Spinal cord (tissue), 10 donors: ENCODE results near the gene ZNF496. TPM values are rescaled to one million over a fixed set of nuclear protein-coding genes. Genes with fewer than 3 reads are reported as not detected.
A peak's percentile ranks its signal among the peaks of the same experiment; 100 is the strongest.
"Not testable (repeated sequence)": the region's sequence is repeated elsewhere in the genome, so short reads cannot be mapped to it uniquely, and the experiment has no call there.

ENCODE experiments used
- DNase-seq, 6 donors: peaks; one replicate each; pipeline versions ENCODE4 v3.0.0 to v3.0.0-alpha.2; 2013 to 2015; ENCODE audit warnings: low spot score in 6 of 6, low read depth in 4 of 6
- H3K27ac ChIP-seq: one replicate; pipeline ENCODE4 v1.5.1; 2013; ENCODE audit warnings: low read depth, low read length, control low read depth
- H3K27me3 ChIP-seq: one replicate; pipeline ENCODE4 v1.6.1; 2013; ENCODE audit warnings: low read length; ENCODE audit not compliant: control insufficient read depth, insufficient read depth
- H3K36me3 ChIP-seq: one replicate; pipeline ENCODE4 v1.6.1; 2013; ENCODE audit warnings: low read length; ENCODE audit not compliant: control insufficient read depth, insufficient read depth
- H3K4me1 ChIP-seq: one replicate; pipeline ENCODE4 v1.6.1; 2013; ENCODE audit warnings: low read length; ENCODE audit not compliant: control insufficient read depth, insufficient read depth
- H3K4me3 ChIP-seq: one replicate; pipeline ENCODE4 v1.5.1; 2013; ENCODE audit warnings: low read depth, low read length, control low read depth
- H3K9me3 ChIP-seq: one replicate; pipeline ENCODE4 v1.6.1; 2013; ENCODE audit warnings: low read length; ENCODE audit not compliant: control insufficient read depth, insufficient read depth
- WGBS: methylation state at CpG from one replicate; pipeline ENCODE4 v1.1.5; 2013; ENCODE audit warnings: missing lambda C conversion rate; ENCODE audit not compliant: insufficient coverage; 5-methylcytosine and 5-hydroxymethylcytosine counted together
- polyA plus RNA-seq, 2 donors: library from polyadenylated mRNA; unstranded; fragments of 120-200 nt; gene quantifications; one replicate each; pipeline ENCODE4 v1.2.1, GENCODE V29; 2013; ENCODE audit not compliant: insufficient read length in 2 of 2
- total RNA-seq, 2 donors: library from RNA; depleted of rRNA in 1 of 2; stranded (reverse); fragments of 120-200 nt in 1 of 2; fragments of >200 nt in 1 of 2; gene quantifications; one replicate each; pipeline versions ENCODE4 v1.2.3 to v1.2.4, GENCODE V29; 2013 to 2014
- donor health status: healthy.

Gene ZNF496
- total and polyA plus RNA-seq, 4 donors = 11.2 to 35.9 (median 27.9) TPM

DNA sequence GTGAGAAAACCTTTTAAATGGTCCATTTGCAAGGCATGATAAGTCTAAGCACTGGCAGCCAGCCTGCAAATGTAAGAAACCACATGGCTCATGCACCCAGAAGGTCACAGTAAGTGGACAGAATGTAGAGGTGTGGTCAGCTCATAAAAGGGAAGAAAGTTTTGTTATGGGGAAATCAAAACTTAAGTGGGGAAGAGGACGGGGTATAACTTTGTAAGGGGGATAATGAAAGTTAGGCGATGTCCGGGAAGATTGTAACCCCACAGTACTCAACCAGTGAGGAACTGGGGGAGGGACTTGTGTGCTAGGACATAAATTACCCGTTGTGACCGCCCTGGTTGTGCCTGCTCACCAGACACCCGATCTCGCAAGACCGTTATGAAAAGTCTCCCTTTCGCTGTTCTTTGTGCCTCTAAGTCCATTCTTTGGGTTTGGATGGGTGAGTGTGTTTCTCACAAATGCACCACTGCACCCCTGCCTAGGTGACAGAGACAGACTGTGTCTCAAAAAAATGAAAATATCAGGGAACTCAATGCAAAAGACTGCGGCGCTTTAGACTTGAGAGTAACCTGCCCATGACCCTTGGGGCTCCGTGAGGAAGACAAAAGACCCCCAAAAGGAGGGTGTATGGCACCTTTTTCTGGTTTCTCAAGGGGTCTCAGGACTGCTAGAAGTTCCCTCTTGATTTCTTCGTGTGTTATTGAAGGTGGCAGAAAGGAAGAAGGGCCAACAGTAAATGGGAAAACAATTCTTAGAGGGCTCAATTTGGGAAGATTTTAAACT lies 28.6 kb upstream of the ZNF496 start:
- Histone ChIP-seq H3K4me3 (no peak overlapping the region), H3K9me3 (no peaks in the 10 kb centered on the region), H3K4me1 (peaks cover 8% of the 10 kb centered on the region), H3K36me3 (no peaks in the 10 kb centered on the region), H3K27ac (peak overlapping the region; percentile 25), H3K27me3 (no peaks in the 10 kb centered on the region)
- 40% methylated on average over 4 of the region's 13 CpGs for WGBS
- DNase-seq = peak in 1 of 6 donors; percentile 19

DNA sequence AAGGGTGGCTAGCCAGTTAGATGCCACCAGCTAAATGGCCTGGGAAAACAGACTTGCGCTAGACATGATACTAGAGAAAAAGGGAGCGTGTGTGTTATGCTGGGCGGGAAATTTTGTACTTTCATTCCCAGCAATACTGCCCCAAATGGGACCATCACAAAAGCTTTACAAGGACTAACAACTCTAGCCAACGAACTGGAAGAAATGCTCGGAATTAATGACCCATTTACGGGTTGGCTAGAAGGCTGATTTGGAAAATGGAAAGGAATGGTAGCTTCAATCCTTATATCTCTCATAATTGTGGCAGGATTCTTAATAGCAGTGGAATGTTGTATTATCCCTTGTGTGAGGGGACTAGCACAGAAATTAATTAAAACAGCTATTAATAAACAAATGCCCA lies 27.9 kb upstream of the ZNF496 start:
- Histone ChIP-seq H3K36me3 (no peaks in the 10 kb centered on the region), H3K4me3 (no peak overlapping the region), H3K9me3 (no peaks in the 10 kb centered on the region), H3K4me1 (peaks cover 8% of the 10 kb centered on the region), H3K27ac (no peak overlapping the region), H3K27me3 (no peaks in the 10 kb centered on the region)
- WGBS = no CpG with 5 or more reads among the region's 6 CpGs
- peak in 1 of 6 donors; percentile 62 for DNase-seq

DNA sequence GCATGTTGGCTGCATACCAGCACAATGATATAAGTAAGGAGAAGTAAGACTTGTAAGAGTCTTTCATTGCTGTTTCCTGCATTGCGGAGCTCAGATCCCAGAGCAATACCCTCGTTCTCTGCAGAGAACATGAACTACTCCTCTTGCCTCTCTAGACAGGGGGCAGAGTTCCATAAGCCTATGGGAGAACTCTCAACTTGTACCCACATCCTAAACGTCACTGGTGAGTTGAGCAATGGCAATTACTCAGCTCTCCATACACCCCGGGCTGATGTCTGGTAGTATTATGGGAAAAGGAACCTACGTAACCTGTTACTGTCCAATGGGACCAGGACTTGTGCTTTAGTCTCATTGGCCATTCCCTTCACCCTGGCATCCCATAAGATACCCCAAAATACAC lies 27.3 kb upstream of the ZNF496 start:
- Histone ChIP-seq H3K27ac (no peak overlapping the region), H3K9me3 (no peaks in the 10 kb centered on the region), H3K36me3 (no peaks in the 10 kb centered on the region), H3K4me3 (no peak overlapping the region), H3K27me3 (no peaks in the 10 kb centered on the region), H3K4me1 (peaks cover 8% of the 10 kb centered on the region)
- no peak for DNase-seq
- WGBS = 100% methylated on average over 1 of the region's 5 CpGs

DNA sequence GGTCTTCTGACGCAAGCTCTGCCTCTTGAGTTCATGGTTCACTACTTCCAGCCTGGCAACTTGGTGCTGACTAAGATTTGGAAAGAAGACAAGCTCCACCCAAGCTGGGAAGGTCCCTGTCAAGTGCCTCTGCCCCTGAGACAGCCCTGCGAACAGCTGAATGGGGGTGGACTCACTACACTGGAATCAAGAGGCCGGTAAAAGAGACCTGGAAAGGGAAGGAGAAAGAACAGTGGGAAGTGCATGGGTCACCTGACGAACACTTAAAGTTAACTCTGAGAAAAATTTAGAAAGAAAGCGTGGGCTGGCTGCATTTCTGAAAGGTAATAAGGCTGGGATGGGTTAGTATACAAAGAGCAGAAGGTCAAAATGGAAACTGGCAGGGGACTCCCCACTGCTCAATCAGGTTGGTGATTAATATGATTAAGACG lies 26.1 kb upstream of the ZNF496 start:
- Histone ChIP-seq H3K27me3 (no peaks in the 10 kb centered on the region), H3K4me3 (no peak overlapping the region), H3K27ac (no peak overlapping the region), H3K36me3 (no peaks in the 10 kb centered on the region), H3K9me3 (no peaks in the 10 kb centered on the region), H3K4me1 (peaks cover 8% of the 10 kb centered on the region)
- DNase-seq = no peak
- whole genome bisulfite sequencing = 68% methylated on average over 5 of the region's 6 CpGs

DNA sequence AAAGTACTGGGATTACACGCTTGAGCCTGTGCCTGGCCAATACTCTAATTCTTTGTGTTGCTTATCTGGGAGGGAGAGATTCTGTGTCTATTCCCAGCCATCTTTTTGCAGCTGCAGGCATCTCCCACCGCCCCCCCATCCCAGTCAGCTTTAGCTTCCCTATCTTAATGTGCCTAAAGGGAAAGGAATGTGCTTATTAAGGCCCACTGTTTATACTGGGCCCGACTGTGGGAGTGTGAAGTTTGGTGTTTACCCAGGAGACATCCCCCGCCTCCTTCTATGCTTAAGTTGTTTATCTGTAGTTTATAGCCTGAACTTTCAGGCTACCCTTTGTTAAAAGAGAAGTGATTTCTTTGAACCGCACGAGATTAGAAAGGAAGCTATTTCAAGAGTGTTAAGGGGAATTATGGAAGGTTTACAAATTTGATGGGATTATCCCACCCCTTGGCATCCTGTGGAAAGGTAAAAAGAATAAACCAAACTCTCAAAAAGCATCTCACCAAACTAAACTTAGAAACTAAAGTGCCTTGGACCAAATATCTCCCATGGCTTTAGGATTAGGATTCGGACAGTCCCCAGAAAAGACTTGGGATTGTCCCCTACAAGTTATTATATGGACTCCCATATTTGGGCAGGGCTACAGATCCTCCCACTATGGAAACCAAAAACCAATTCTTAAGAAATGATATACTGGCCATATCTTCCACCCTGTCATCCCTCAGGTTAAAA lies 25.5 kb upstream of the ZNF496 start:
- Histone ChIP-seq H3K9me3 (no peaks in the 10 kb centered on the region), H3K4me1 (peaks cover 8% of the 10 kb centered on the region), H3K27ac (no peak overlapping the region), H3K4me3 (no peak overlapping the region), H3K36me3 (no peaks in the 10 kb centered on the region), H3K27me3 (no peaks in the 10 kb centered on the region)
- DNase-seq = no peak
- no CpG with 5 or more reads among the region's 7 CpGs for WGBS

DNA sequence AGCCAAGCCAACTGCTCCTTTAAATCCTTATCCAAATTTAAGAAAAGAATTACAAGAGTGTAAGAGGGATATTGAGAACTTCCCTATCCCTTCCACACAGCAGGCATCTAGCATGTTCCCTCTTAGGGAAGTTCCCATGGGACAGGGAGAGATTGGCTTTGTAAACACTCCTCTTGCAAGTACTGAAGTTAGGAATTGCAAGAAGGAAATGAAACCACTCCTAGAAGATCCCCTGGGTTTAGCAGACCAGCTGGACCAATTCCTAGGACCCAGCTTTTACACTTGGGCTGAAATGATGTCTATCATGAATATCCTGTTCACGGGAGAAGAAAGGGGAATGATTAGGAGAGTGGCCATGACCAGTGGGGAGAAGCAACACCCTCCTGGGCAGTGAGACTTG lies 23.5 kb upstream of the ZNF496 start:
- WGBS = 73% methylated on average over 1 of the region's 1 CpG
- not testable (repeated sequence) for H3K27ac ChIP-seq, H3K27me3 ChIP-seq, H3K4me3 ChIP-seq, H3K9me3 ChIP-seq, DNase-seq, H3K4me1 ChIP-seq, H3K36me3 ChIP-seq

DNA sequence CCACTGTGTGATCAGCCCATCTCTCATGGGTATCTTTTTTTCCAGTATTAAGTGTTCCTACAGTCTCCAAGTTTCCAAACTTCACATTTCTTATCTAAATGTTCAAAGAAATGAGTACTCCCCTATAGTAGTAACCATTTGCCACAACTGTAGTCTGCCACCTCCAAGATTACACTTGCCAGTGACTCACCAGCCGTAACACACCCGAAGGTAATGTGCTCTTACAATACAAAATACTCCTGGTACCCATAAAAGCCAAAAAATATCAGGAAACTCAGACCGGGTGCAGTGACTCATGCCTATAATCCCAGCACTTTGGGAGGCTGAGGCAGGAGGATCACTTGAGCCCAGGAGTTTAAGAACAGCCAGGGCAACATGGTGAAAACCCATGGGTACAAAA lies 20.5 kb upstream of the ZNF496 start:
- Histone ChIP-seq H3K4me1 (peaks cover 6% of the 10 kb centered on the region), H3K36me3 (no peaks in the 10 kb centered on the region), H3K27me3 (no peaks in the 10 kb centered on the region), H3K27ac (no peak overlapping the region), H3K4me3 (no peak overlapping the region), H3K9me3 (no peaks in the 10 kb centered on the region)
- DNase-seq = no peak
- 100% methylated on average over 1 of the region's 3 CpGs for whole genome bisulfite sequencing

DNA sequence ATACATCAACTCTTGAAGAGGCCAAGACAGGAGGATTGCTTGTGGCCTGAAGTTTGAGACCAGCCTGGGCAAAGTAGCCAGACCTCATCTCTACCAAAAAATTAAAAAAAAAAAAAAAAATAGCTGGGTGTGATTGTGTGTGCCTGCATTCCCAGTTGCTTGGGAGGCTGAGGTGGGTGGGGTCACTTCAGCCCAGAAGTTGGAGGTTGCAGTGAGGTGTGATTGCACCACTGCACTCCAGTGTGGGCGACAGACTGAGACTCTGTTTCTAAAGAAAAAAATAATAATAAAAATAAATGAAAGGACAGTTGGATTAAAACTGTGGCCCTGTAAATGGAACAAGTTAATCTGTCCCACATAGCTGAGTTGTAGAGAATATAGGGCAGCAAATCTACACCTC lies 18.9 kb upstream of the ZNF496 start:
- no CpG with 5 or more reads among the region's 1 CpG for WGBS
- no peak for DNase-seq
- Histone ChIP-seq H3K36me3 (no peaks in the 10 kb centered on the region), H3K27me3 (no peaks in the 10 kb centered on the region), H3K27ac (no peak overlapping the region), H3K9me3 (no peaks in the 10 kb centered on the region), H3K4me3 (no peak overlapping the region), H3K4me1 (peaks cover 3% of the 10 kb centered on the region)

DNA sequence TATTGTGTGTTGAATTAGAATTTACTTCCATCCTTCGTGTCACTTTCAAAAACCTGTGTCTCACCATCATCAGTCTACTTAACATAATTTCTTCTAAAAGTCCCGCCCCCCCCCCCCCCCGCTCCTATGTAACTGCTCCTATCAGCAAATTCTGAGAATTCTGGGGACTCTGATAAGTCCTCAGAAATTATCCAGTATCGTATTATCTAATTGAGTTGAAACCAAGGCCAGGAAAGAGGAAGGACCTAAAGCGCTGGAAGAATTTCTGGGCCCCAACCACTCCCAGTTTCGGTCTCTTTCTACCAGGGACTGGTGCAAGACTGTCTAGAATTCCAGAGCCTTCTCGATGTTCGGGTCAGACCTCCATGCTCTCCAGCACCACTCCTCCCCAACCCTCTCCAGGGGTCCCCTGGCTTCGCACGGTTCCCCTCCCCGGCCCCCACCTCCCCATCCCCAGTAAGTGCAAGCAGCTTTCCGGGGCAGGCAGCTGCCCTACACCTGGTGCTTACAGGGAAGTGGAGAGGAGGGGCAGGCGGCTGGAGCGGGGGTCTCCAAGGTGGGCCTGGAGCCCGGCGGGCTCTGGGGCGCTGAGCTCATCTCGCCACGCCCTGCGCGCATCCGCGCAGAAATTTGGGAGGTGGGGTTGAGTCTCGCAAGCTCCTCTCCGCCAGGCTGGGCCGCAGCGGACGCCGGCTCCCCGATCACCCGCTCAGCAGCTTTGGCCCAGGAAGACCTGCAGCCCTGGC lies 16.0 kb upstream of the ZNF496 start:
- no peaks in the 10 kb centered on the region for H3K27me3 ChIP-seq
- peaks cover 5% of the 10 kb centered on the region for H3K4me1 ChIP-seq
- peak overlapping the region; percentile 5 for H3K4me3 ChIP-seq
- H3K27ac ChIP-seq = no peak overlapping the region
- WGBS = 11% methylated on average over 23 of the region's 31 CpGs
- no peaks in the 10 kb centered on the region for H3K36me3 ChIP-seq
- H3K9me3 ChIP-seq = no peaks in the 10 kb centered on the region
- DNase-seq = no peak
